ENCODE data around the gene ZNF324. TPM values are rescaled to one million over a fixed set of nuclear protein-coding genes. Genes with fewer than 3 reads are reported as not detected.

ZNF324 gene
- total and polyA plus RNA-seq, 2 of the 8 experiments (the other 6 are each of a cell fraction or from before 2014, with no cell fraction given), result 5.1 to 5.8 TPM

DNA sequence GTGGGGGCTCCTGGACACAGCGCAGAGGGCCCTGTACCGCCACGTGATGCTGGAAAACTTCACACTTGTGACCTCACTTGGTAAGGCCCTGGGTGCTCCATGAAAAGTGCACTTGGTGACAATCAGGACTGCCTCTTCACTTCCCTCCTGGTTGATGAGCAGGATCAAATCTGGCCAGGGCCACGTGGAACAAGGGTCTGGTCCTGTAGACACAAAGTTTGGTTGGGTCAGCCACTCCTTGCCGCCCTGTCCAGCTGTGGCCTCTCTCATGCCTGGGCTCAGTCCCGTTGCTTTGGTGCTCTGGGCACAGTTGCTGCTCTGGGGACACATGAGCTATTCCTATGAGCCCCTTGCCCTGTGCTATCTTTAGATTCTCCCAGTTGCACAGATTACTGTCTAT is 13.1 kb upstream of the ZNF324 start:
- no peaks in the 10 kb centered on the region; a peak in 1 of 4 replicates for H3K79me2 ChIP-seq (ENCODE audit: control insufficient read depth in 1 of 2, insufficient read depth in 2 of 2, low read length in 2 of 2)
- H4K5ac ChIP-seq (ENCODE audit: insufficient read length, low read depth, low read length), result no peak overlapping the region
- H3K18ac ChIP-seq (ENCODE audit: extremely low read depth, low read length), result no peak overlapping the region
- peaks cover 0 to 5% (median 2%) of the 10 kb centered on the region in 4 experiments; a peak in 3 of 8 replicates for H3K36me3 ChIP-seq (ENCODE audit: control insufficient read depth in 2 of 4, insufficient read depth in 4 of 4, low read length in 3 of 4)
- H3K23ac ChIP-seq (ENCODE audit: insufficient read length), result no peak overlapping the region
- no peak overlapping the region for H2BK120ac ChIP-seq (replicated peaks; ENCODE audit: low read depth, low read length)
- no peak overlapping the region for H3K4me3 ChIP-seq (ENCODE audit: extremely low read depth in 1 of 4, insufficient read depth in 2 of 4, low read depth in 3 of 4, low read length in 4 of 4)
- no peaks in the 10 kb centered on the region for H4K20me1 ChIP-seq (replicated peaks in 1 of 2; ENCODE audit: control insufficient read depth in 1 of 2, insufficient read depth in 2 of 2, low read length in 2 of 2)
- H3K79me1 ChIP-seq (ENCODE audit: low read depth, low read length), result no peaks in the 10 kb centered on the region
- peaks cover 5% of the 10 kb centered on the region; the same call in 1 of the 2 replicates for H3K23me2 ChIP-seq (ENCODE audit: low read depth, low read length)
- H2AK5ac ChIP-seq (ENCODE audit: low read depth, low read length), result no peak overlapping the region
- H3K9ac ChIP-seq (replicated peaks in 1 of 4; ENCODE audit: extremely low read depth in 1 of 4, low read depth in 3 of 4, low read length in 3 of 4), result no peak overlapping the region
- H2BK20ac ChIP-seq (ENCODE audit: low read length), result no peak overlapping the region
- H3K4ac ChIP-seq (replicated peaks; ENCODE audit: insufficient read length, low read depth, low read length), result no peak overlapping the region
- no peak overlapping the region for H3K14ac ChIP-seq (ENCODE audit: insufficient read length)
- no peak for FAIRE-seq
- H3K56ac ChIP-seq (replicated peaks; ENCODE audit: insufficient read length, low read depth, low read length), result no peak overlapping the region
- DNase-seq (ENCODE audit: low read depth in 1 of 2, low spot score in 2 of 2), result no peak
- ChIA-PET CTCF (ENCODE audit: partially characterized antibody) (interaction anchor here (1.0 to 1.9 kb wide), 4 partner anchors 12 to 127 kb away, joined by 3 to 5 read pairs (median 3); no protein-coding TSS in a partner anchor), POLR2A (ENCODE audit: partially characterized antibody) (interaction anchor here (1.5 to 1.7 kb wide), 2 partner anchors 23 to 58 kb away, joined by 3 to 6 read pairs; partner anchors contain the start of gene RNF225)
- H2BK15ac ChIP-seq (ENCODE audit: low read length), result no peak overlapping the region
- peaks cover 8 to 10% of the 10 kb centered on the region in 2 experiments for H3K9me3 ChIP-seq (ENCODE audit: insufficient read depth in 2 of 2, low read depth in 1 of 2, low read length in 1 of 2)
- H3K4me1 ChIP-seq (replicated peaks in 1 of 4; ENCODE audit: control insufficient read depth in 3 of 4, insufficient read depth in 4 of 4, low read length in 3 of 4), result no peaks in the 10 kb centered on the region
- TF ChIP-seq CREB1 (IDR thresholded peaks at IDR 0.05) (no peak), EZH2 (IDR thresholded peaks at IDR 0.05; ENCODE audit: low read depth, low read length, severe bottlenecking) (no peak), TAF1 (IDR thresholded peaks at IDR 0.05; ENCODE audit: low read depth, low read length) (no peak), HDAC6 (IDR thresholded peaks at IDR 0.05; ENCODE audit: low read depth, low read length) (no peak), MAX (IDR thresholded peaks at IDR 0.05) (no peak), NRF1 (IDR thresholded peaks at IDR 0.05; ENCODE audit: low read depth, low read length) (no peak), BACH1 (IDR thresholded peaks at IDR 0.05; ENCODE audit: low read length) (no peak), SRF (IDR thresholded peaks at IDR 0.05; ENCODE audit: low read depth, low read length) (no peak), SP4 (IDR thresholded peaks at IDR 0.05; ENCODE audit: low read length) (no peak)
- TF ChIP-seq, protein P1, sequence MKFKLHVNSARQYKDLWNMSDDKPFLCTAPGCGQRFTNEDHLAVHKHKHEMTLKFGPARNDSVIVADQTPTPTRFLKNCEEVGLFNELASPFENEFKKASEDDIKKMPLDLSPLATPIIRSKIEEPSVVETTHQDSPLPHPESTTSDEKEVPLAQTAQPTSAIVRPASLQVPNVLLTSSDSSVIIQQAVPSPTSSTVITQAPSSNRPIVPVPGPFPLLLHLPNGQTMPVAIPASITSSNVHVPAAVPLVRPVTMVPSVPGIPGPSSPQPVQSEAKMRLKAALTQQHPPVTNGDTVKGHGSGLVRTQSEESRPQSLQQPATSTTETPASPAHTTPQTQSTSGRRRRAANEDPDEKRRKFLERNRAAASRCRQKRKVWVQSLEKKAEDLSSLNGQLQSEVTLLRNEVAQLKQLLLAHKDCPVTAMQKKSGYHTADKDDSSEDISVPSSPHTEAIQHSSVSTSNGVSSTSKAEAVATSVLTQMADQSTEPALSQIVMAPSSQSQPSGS (IDR thresholded peaks at IDR 0.05; ENCODE audit: low read length), result no peak
- no peak overlapping the region for H2BK12ac ChIP-seq (ENCODE audit: low read depth, low read length)
- H3K27me3 ChIP-seq (replicated peaks in 1 of 4; ENCODE audit: control insufficient read depth in 3 of 4, extremely low read depth in 1 of 4, insufficient read depth in 3 of 4, low read length in 3 of 4), result peaks cover 0 to 12% (median 6%) of the 10 kb centered on the region in 4 experiments; a peak in 3 of 7 replicates
- no peak overlapping the region for H2AFZ ChIP-seq (ENCODE audit: low read length)
- H3K27ac ChIP-seq (ENCODE audit: low read depth, low read length), result no peak overlapping the region
- no peak overlapping the region for H2BK5ac ChIP-seq (ENCODE audit: low read depth, low read length)
- 95% methylated on average over 6 of the region's 6 CpGs; no CpG with 5 or more reads in 1 of the 2 experiments for WGBS, 2 experiments (ENCODE audit: extremely low coverage in 1 of 2, insufficient coverage in 1 of 2, insufficient read length in 1 of 2, insufficient replicate concordance in 2 of 2, low coverage in 1 of 2, low lambda C conversion rate in 2 of 2, missing lambda C conversion rate in 1 of 2)
- H3K4me2 ChIP-seq (ENCODE audit: insufficient read depth in 1 of 2, low read depth in 2 of 2, low read length in 2 of 2), result no peak overlapping the region
- H4K8ac ChIP-seq (ENCODE audit: extremely low read depth, insufficient read depth, low read length), result no peak overlapping the region
- no peak overlapping the region for H4K91ac ChIP-seq (replicated peaks; ENCODE audit: insufficient read length, low read length)
